ENCODE measurements around the gene IFIH1. TPM values are rescaled to one million over a fixed set of nuclear protein-coding genes. Genes with fewer than 3 reads are reported as not detected.

The IFIH1 gene
- total RNA-seq, 1 donor from 2014 or later = 10.7 TPM

- Mint-ChIP-seq H3K9me3 (peaks cover 24% of the 10 kb centered on the region), H3K4me3 (no peak overlapping the region), H3K27me3 (ENCODE audit: low read depth) (no peaks in the 10 kb centered on the region), H3K27ac (peak overlapping the region; percentile 84), H3K36me3 (no peaks in the 10 kb centered on the region), H3K4me1 (peaks cover 39% of the 10 kb centered on the region)
- no peak for TF ChIP-seq CTCF (IDR thresholded peaks at IDR 0.05; ENCODE audit: unreplicated experiment)
- no peak for DNase-seq (ENCODE audit: low spot score in 2 of 2, unreplicated experiment in 2 of 2)
Observed at GRCh38 chr2:162245061-162245460, 73.4 kb downstream of the IFIH1 start.

- Mint-ChIP-seq H3K4me1 (peaks cover 39% of the 10 kb centered on the region), H3K27ac (peak overlapping the region; percentile 93), H3K27me3 (ENCODE audit: low read depth) (no peaks in the 10 kb centered on the region), H3K36me3 (no peaks in the 10 kb centered on the region), H3K4me3 (no peak overlapping the region), H3K9me3 (peaks cover 21% of the 10 kb centered on the region)
- TF ChIP-seq CTCF (IDR thresholded peaks at IDR 0.05; ENCODE audit: unreplicated experiment) = no peak
- DNase-seq (ENCODE audit: low spot score in 2 of 2, unreplicated experiment in 2 of 2) = no peak
Observed at GRCh38 chr2:162244541-162245031, 73.9 kb downstream of the IFIH1 start.

GRCh38 chr2:162243715-162244114 lies 74.8 kb downstream of the IFIH1 start:
- Mint-ChIP-seq H3K4me1 (peaks cover 39% of the 10 kb centered on the region), H3K36me3 (peaks cover 3% of the 10 kb centered on the region), H3K9me3 (peaks cover 13% of the 10 kb centered on the region), H3K27ac (peak overlapping the region; percentile 96), H3K4me3 (peak overlapping the region; percentile 77), H3K27me3 (ENCODE audit: low read depth) (no peaks in the 10 kb centered on the region)
- no peak for TF ChIP-seq CTCF (IDR thresholded peaks at IDR 0.05; ENCODE audit: unreplicated experiment)
- DNase-seq (ENCODE audit: low spot score in 2 of 2, unreplicated experiment in 2 of 2) = no peak

GRCh38 chr2:162243294-162243693 lies 75.2 kb downstream of the IFIH1 start, which contains the start of gene FAP:
TSS of gene FAP (minus strand) at chr2:162243445. CDS start at chr2:162243327, 118 bp downstream.
- TF ChIP-seq CTCF (IDR thresholded peaks at IDR 0.05; ENCODE audit: unreplicated experiment) = no peak
- Mint-ChIP-seq H3K36me3 (peaks cover 3% of the 10 kb centered on the region), H3K4me3 (peak within 1 kb of the TSS; percentile 77), H3K9me3 (peaks cover 11% of the 10 kb centered on the region), H3K4me1 (peaks cover 39% of the 10 kb centered on the region), H3K27me3 (ENCODE audit: low read depth) (no peaks in the 10 kb centered on the region), H3K27ac (peak within 1 kb of the TSS; percentile 96)
- no peak for DNase-seq (ENCODE audit: low spot score in 2 of 2, unreplicated experiment in 2 of 2)

GRCh38 chr2:162242586-162243280 lies 75.8 kb downstream of the IFIH1 start:
- peaks cover 6% of the 10 kb centered on the region for H3K9me3 Mint-ChIP-seq
- H3K4me1 Mint-ChIP-seq = peaks cover 39% of the 10 kb centered on the region
- H3K27ac Mint-ChIP-seq = peak overlapping the region; percentile 96
- peaks cover 8% of the 10 kb centered on the region for H3K36me3 Mint-ChIP-seq
- no peak for DNase-seq (ENCODE audit: low spot score in 2 of 2, unreplicated experiment in 2 of 2)
- no peak for TF ChIP-seq CTCF (IDR thresholded peaks at IDR 0.05; ENCODE audit: unreplicated experiment)
- H3K27me3 Mint-ChIP-seq (ENCODE audit: low read depth) = no peaks in the 10 kb centered on the region
- H3K4me3 Mint-ChIP-seq = peak overlapping the region; percentile 77

Measured in mesothelial cell of epicardium (in vitro differentiated cells).